ENCODE data around the gene ABCC6. TPM values are rescaled to one million over a fixed set of nuclear protein-coding genes. Genes with fewer than 3 reads are reported as not detected.
"Not testable (repeated sequence)": the region's sequence is repeated elsewhere in the genome, so short reads cannot be mapped to it uniquely, and the experiment has no call there.

Gene ABCC6
- polyA plus RNA-seq, 3 donors: 9.0 to 17.0 (median 9.2) TPM

GRCh38 chr16:16109453-16110110, 113.7 kb downstream of the ABCC6 start:
- H3K27ac ChIP-seq (ENCODE audit: low read depth, low read length): no peak overlapping the region
- 54 to 89% (median 86%) methylated on average over 8 of the region's 8 CpGs for WGBS, 3 donors

GRCh38 chr16:16108759-16109158, 114.5 kb downstream of the ABCC6 start:
- no peak overlapping the region for H3K27ac ChIP-seq (ENCODE audit: low read depth, low read length)
- WGBS, 3 donors: 77 to 91% (median 89%) methylated on average over 6 of the region's 6 CpGs

- WGBS, 3 donors: 84 to 89% (median 89%) methylated on average over 6 of the region's 6 CpGs
- no peak overlapping the region for H3K27ac ChIP-seq (ENCODE audit: low read depth, low read length)
These were observed 115.5 kb downstream of the ABCC6 start for GRCh38 chr16:16107839-16108238.

GRCh38 chr16:16106466-16106865, 116.8 kb downstream of the ABCC6 start:
- 92 to 95% (median 94%) methylated on average over 6 of the region's 6 CpGs for WGBS, 3 donors
- no peak overlapping the region for H3K27ac ChIP-seq (ENCODE audit: low read depth, low read length)

GRCh38 chr16:16105646-16106045, 117.6 kb downstream of the ABCC6 start:
- 90 to 96% (median 92%) methylated on average over 14 of the region's 14 CpGs for WGBS, 3 donors
- no peak overlapping the region for H3K27ac ChIP-seq (ENCODE audit: low read depth, low read length)

GRCh38 chr16:16104804-16105141, 118.5 kb downstream of the ABCC6 start:
- H3K27ac ChIP-seq (ENCODE audit: low read depth, low read length): not testable (repeated sequence)
- 95 to 97% (median 96%) methylated on average over 17 to 21 of the region's 21 CpGs for WGBS, 3 donors

- WGBS, 3 donors: 92 to 95% (median 92%) methylated on average over 16 of the region's 16 CpGs
- not testable (repeated sequence) for H3K27ac ChIP-seq (ENCODE audit: low read depth, low read length)
These were observed 119.0 kb downstream of the ABCC6 start for GRCh38 chr16:16104132-16104803.

- 63 to 98% (median 92%) methylated on average over 4 of the region's 4 CpGs for WGBS, 3 donors
- no peak overlapping the region for H3K27ac ChIP-seq (ENCODE audit: low read depth, low read length)
These were observed 120.6 kb downstream of the ABCC6 start for GRCh38 chr16:16102738-16103137.

GRCh38 chr16:16101585-16101984, 121.7 kb downstream of the ABCC6 start:
- no peak overlapping the region for H3K27ac ChIP-seq (ENCODE audit: low read depth, low read length)

GRCh38 chr16:16100631-16101030, 122.7 kb downstream of the ABCC6 start:
- no peak overlapping the region for H3K27ac ChIP-seq (ENCODE audit: low read depth, low read length)
- WGBS, 3 donors: 53 to 88% (median 54%) methylated on average over 8 of the region's 8 CpGs

More at GRCh38 chr16:16101585-16101984, 121.7 kb downstream of the ABCC6 start:
- WGBS, 3 donors: 78 to 86% (median 80%) methylated on average over 5 of the region's 5 CpGs

GRCh38 chr16:16099320-16099719, 124.0 kb downstream of the ABCC6 start:
- no peak overlapping the region for H3K27ac ChIP-seq (ENCODE audit: low read depth, low read length)
- WGBS, 3 donors: 65 to 97% (median 90%) methylated on average over 4 of the region's 4 CpGs

Other genes with a start within 250 kb of the ABCC6 start
- gene NOMO3, start 9.0 kb upstream of the ABCC6 start, polyA plus RNA-seq: 10 to 100 TPM in 2 of 3 donors, 1 to 10 TPM in 1; 7.6 to 32.1 (median 10.3) TPM
- 10 to 100 TPM; 11.6 to 20.5 (median 19.6) TPM for gene NPIPA7, start 155.6 kb upstream of the ABCC6 start, polyA plus RNA-seq